Fibroblast of pulmonary artery (primary cell): ENCODE results near the gene RASGRP3.

Experiments
- DNase-seq: peaks from one replicate; pipeline ENCODE4 v3.0.0-alpha.2; 2010; ENCODE audit warnings: low read depth
- H3K4me3 ChIP-seq: replicated peaks from 2 replicates; pipeline ENCODE4 v1.5.1; 2011; ENCODE audit warnings: low read depth, mild to moderate bottlenecking, control low read depth, low read length, moderate library complexity
- TF ChIP-seq, protein P1 (sequence below): IDR thresholded peaks from 2 replicates; pipeline ENCODE4 v1.5.1; 2011; ENCODE audit warnings: mild to moderate bottlenecking, control low read depth, low read length, inconsistent platforms; ENCODE audit errors: missing control alignments

The RASGRP3 gene

DNA sequence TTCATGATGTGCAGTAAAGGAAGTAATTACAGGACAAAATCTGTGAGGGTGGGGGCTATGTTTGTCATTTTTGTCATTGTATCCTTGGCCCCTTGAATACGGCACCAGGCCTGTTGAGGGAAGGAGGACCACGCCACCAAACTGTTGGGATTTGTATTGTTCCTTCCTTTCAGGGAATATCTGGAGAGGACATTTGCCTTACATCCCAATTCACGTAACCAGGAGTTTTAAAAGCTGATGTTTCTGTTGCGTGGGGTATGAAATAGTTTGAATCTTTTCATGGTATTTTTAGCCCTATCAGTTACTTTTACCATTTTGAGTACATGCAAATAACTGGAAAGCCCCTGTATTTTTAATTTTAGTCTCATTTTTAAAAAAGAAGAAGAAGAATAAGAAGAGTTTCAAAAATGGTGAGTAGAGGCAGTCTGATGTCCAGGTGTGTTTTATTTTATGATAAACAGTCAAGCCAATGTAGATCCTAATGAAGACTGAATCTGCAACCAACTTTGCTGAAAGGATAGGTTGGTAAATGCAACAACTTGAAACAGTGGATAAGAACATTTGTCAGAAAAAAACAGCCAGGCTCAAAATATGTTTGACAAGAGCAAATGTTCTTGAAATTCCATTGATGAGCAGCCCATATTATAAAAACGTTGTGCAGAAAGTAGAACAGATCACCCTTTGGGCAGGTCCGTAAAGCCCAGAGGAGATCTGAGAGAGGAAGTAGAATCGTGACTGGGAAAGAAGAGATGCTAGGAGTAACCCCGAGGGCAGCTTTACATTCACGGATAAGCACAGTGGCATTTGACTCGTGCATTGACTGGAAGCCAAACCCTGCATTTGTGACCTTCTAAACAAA, 54.5 kb downstream of the RASGRP3 start:
- no peak overlapping the region for H3K4me3 ChIP-seq
- TF ChIP-seq, protein P1, sequence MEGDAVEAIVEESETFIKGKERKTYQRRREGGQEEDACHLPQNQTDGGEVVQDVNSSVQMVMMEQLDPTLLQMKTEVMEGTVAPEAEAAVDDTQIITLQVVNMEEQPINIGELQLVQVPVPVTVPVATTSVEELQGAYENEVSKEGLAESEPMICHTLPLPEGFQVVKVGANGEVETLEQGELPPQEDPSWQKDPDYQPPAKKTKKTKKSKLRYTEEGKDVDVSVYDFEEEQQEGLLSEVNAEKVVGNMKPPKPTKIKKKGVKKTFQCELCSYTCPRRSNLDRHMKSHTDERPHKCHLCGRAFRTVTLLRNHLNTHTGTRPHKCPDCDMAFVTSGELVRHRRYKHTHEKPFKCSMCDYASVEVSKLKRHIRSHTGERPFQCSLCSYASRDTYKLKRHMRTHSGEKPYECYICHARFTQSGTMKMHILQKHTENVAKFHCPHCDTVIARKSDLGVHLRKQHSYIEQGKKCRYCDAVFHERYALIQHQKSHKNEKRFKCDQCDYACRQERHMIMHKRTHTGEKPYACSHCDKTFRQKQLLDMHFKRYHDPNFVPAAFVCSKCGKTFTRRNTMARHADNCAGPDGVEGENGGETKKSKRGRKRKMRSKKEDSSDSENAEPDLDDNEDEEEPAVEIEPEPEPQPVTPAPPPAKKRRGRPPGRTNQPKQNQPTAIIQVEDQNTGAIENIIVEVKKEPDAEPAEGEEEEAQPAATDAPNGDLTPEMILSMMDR = no peak
- no peak for DNase-seq

DNA sequence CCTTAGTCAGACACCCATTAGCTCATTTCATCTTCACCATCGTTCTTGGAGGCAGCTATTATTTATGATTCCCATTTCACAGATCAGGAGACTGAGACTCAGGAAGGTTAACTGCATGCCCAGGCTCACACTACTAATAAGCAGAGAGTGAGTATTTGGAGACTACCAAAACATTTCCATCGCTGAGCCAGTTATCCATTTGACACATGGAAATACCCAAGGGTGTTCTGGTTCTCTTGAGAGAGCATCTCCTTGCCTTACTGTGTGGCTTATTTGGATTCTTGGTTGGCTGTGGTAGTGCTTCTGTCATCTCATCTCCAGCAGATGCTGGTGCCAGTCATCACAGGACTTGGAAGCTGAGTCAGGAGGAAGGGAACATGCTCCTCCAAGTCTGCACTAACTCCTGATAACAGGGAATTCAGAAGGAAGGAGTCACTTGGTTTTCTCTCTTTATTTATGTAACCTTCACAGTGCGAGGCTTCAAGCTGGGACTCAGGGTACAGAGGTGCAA, 55.2 kb downstream of the RASGRP3 start:
- H3K4me3 ChIP-seq = no peak overlapping the region
- TF ChIP-seq, protein P1 = no peak
- DNase-seq = peak; percentile 20

DNA sequence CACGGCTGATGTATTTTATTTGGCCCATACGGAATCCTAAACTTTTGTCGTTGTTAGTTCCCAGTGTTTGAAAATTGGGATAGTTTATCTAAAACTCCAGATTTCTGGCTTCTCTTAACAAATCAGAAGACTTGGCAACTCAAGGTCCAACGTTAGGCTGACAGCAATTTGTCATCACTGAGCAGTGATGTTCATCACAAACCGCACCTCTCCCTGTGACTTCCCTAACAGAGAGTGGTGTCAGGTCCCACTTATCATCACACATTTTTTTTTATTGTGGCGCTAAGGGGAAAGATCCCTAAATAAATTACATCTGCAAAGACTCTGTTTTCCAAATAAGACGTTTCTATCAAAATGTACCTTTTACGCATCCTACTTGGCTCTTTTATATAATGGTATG, 55.7 kb downstream of the RASGRP3 start:
- no peak for DNase-seq
- TF ChIP-seq, protein P1 = no peak

DNA sequence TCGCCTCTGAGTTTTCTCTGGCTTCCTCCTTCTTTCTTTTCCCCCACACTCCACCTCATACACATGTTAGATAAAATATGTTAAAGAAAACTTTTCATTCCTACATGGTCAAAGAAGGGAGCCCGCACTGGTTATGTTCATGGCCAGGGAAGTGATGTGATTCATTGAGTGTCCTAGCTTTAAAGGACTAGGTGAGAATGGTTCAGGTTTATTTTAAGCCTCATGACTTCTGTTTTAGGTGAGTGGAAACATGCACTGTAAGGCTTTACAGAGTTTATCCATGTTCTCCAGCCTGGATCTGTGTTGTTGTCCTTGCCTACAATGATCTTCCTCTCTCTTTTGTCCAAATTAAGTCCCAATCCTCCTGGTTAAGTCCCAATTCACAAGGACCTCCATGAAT, 56.5 kb downstream of the RASGRP3 start:
- TF ChIP-seq, protein P1 = no peak
- no peak for DNase-seq
- no peak overlapping the region for H3K4me3 ChIP-seq

More for the DNA sequence above, 55.7 kb downstream of the RASGRP3 start:
- no peak overlapping the region for H3K4me3 ChIP-seq

DNA sequence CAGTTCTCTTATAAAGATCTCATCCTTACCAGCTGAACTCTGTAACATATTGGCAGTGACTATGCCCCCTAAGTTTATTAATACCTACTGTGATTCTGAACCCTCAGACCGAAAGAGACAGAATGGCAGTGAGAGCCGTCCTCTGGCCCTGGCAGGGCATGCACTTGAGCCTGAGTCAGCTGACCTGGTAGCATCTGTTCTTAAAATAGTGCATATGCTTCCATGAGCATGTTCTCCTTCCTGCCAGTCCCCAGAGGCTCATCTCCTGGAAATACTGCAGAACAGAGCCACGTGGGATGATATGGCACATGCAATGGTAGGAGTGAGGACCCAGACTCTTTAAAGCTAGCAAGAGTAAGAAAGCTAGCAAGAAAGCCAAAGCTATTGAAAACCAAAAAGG, 59.0 kb downstream of the RASGRP3 start:
- TF ChIP-seq, protein P1 = no peak
- no peak for DNase-seq
- H3K4me3 ChIP-seq = no peak overlapping the region

DNA sequence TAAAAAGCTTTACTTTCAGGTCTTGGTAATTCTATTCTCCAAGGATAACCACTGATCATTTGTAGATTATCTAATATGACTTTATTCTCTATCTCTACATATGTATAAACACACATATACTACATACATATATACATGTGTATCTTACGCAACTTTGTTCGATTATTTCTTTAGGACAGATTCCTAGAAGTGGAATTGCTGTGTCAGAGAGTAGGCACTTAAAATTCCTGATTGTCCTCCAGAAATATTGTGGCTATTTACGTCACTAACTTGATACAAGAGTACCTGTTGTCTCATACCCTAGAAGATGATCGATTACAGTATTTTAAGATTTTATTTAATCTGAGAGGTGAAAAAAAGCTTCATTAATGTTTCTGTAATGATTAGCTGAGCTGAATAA, 64.8 kb downstream of the RASGRP3 start:
- DNase-seq = no peak
- no peak overlapping the region for H3K4me3 ChIP-seq
- TF ChIP-seq, protein P1 = no peak
